IPS-11a (cell line): ENCODE results near the gene EEPD1.

Experiments
- H3K4me3 ChIP-seq: one replicate; pipeline ENCODE4 v1.5.1; 2013; ENCODE audit warnings: low read depth, low read length, control low read depth

Gene EEPD1

DNA sequence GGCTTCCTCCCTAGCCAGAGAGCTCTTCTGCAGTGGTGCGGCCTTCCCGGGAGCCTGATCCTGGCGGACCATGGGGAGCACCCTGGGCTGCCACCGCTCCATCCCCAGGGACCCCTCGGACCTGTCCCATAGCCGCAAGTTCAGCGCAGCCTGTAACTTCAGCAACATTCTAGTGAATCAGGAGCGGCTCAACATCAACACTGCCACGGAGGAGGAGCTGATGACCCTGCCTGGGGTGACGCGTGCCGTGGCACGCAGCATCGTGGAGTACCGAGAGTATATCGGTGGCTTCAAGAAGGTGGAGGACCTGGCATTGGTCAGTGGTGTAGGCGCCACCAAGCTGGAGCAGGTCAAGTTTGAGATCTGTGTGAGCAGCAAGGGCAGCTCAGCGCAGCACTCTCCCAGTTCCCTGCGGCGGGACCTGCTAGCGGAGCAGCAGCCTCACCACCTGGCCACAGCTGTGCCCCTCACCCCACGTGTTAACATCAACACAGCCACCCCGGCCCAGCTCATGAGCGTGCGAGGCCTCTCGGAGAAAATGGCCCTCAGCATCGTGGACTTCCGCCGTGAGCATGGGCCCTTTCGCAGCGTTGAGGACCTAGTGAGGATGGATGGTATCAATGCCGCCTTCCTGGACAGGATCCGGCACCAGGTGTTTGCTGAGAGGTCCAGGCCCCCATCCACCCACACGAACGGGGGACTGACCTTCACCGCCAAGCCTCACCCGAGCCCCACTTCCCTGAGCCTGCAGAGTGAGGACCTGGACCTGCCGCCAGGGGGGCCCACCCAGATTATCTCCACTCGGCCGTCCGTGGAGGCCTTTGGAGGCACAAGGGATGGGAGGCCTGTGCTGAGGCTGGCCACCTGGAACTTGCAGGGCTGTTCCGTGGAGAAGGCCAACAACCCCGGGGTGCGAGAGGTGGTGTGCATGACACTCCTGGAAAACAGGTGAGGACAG is 1.5 kb downstream of the EEPD1 start:
- no peak overlapping the region for H3K4me3 ChIP-seq

DNA sequence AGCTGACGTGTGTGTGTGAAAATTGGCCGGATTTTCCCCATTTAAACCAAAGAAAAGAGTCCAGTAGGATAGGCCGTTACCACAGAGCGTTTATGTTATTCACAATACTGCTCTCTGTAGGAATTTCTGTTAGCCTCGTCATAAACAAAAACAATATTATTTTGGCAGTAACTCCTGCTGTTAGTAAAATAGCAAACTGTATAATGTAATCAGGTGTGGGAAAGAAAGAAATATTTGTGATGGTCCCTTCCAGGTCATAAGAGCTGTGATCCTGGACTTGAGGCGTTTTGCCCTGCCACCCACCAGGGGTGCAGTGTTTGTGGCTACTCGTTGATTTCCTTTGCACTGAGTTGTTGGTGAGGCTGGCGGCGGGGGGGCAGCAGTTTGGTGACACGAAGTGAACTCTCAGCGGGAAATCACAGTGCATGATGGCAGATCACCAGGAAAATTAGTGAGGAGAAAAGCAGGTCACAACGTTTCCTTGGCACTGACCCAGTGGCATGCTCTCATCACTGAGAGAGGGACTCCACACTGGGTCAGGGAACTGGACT is 2.8 kb downstream of the EEPD1 start:
- no peak overlapping the region for H3K4me3 ChIP-seq

DNA sequence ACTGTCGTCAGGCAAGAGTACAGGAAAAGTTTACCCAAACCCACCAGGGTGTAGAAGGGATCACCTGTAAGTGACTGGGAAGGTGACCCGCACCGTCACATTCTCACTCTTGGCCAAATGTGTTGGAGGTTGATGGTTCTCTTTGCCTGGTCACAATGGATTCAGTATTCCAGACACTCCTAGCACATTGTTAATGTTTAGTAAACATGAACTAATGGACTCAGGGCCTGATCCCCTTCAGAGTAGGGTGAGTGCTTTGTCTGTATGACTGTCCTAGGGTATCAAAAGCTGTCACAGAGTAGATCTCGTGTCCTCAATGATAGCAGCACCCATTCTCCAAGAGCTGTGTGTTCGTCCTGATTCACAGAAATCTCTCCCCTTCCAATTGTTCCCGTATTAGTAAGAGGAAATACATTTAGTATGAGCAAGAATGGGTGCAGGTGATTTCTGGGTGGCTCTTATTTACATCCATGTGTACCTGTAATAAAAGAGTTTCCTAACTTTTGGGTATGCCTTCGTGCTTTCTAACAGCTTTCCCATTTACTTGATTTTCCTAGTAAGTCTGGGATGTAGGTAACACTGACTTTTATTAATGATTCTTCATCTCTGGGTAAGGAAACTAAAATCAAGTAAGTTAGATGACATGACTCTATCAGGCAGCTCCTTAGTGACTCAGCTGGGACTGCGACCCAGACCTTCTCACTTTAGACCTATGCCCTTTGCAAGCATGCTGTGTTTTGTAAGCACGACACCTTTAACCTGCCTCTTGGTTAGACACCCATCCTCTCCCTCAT is 4.7 kb downstream of the EEPD1 start:
- no peak overlapping the region for H3K4me3 ChIP-seq

DNA sequence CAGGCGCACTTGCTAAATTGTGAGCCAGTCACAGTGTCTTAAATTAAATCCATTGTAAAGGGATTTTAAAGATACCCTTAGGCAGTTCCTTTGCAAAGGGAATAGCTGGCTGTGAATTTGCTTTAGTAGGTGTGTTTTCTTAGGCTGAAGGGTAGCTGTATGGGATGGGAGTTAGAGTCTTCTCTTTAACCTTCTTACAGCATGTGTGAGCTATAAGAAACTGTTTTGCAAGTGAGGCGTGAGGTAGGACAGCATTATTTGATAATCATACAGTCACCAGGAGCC is 5.2 kb downstream of the EEPD1 start:
- H3K4me3 ChIP-seq: no peak overlapping the region

DNA sequence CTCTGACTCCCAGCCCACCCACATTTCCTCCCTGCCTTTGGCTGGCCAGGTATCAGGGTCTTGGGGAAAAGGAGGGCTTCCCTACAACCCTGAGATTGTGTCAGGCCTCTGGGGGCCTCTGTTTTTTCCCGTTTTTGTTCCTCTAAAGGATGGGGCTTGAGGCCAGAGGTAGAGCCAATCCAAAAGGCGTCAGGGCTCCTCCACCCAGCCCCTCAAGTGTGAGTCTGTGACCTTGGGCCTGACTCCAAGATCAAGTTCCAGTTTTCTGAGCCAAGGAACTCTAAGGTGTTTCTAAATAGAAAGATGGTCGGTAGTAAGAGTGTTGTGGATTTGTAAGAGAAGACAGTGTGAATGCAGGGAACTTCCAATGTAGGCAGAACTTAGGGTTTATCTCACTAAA is 6.6 kb downstream of the EEPD1 start:
- no peak overlapping the region for H3K4me3 ChIP-seq

DNA sequence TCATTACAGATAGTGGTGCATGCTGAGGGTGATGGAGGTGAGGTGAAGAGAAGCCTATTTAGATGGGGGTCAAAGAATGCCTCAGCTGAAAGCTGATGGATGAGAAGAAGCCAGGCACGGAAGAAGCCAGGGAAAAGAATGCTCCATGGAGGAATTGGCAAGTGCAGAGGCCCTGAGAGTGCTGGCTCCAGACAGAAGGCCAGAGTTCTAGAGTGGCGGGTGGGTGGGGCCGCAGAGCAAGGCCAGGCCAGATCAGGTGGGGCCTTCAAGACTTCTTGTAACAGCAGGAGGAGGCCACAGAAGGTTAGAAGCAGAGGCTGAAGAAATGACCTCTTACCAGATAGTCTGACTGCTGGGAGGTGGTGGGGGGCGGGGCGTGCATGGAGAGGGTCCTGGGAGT is 7.3 kb downstream of the EEPD1 start:
- H3K4me3 ChIP-seq: no peak overlapping the region

DNA sequence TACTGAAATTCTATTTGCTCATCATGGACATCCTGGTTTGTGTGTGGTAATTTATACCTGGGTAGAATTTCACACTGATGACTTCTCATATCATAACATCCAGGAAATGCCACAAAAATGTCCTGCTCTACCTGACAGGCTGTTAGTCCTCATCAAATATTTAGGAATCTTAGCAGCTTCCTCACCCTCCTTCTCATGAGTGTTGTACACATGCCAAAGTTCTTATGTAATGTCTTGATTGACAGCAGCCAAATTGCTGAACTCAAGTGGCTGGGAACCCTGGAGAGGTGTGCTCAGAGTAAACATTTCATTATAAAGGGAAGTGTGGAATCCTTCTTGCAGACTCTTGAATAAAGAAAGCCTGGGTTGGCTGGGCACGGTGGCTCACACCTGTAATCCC is 8.9 kb downstream of the EEPD1 start:
- no peak overlapping the region for H3K4me3 ChIP-seq

DNA sequence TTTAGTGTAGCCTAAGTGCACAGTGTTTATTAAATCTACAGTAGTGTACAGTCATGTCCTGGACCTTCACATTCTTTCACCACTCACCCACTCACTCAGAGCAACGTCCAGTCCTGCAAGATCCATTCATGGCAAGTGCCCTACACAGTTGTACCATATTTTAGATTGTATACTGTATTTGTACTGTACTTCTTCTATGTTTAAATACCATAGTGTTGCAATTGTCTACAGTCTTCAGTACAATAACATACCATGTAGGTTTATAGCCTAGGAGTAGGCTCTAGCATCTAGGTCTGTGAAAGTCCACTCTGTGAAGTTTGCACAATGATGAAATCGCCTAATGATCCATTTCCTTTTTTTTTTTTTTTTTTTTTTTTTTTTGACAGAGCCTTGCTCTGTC is 12.0 kb downstream of the EEPD1 start:
- no peak overlapping the region for H3K4me3 ChIP-seq

DNA sequence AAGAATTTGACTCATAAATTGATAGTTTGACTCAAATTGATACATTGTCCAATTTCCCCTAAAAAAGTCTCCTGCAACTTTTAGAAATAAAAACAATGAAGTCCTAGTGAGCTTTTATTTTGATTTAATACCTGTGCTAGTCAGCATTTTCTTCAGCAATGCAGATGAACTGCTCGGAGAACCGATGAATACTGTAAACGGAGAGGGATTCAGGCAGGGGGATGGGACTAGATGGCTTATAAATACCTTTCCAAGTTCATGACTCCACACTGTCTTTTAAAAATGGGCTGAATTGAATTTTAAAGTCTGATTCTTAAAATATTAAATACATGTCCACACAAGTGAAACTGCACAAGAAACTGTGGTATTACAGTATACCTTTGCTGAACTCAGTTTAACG is 12.7 kb downstream of the EEPD1 start:
- no peak overlapping the region for H3K4me3 ChIP-seq

DNA sequence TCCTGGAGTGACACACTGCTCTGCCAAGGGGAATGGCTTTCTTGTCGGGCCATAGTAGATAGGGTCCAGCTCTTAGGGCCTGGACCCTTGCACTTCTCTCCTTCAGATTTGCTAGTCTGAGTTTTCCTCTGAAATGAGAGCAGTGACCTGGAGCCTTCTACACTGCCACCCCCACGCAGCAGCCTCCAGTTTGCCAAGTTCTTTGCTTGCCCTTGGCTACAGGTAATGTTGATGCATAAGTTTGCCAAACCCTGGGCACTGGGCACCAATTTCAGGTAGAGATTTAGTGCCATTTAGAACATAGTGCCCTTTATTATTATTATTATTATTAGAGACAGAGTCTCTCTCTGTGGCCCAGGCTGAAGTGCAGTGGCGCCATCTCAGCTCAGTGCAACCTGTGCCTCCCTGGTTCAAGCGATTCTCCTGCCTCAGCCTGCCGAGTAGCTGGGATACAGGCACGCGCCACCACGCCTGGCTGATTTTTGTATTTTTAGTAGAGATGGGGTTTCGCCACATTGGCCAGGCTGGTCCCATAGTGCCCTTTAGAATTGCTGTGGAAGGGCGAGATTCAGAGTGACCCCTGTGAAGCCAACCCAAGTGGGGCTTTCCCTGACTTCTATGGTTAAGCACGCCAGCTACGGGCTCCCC is 14.5 kb downstream of the EEPD1 start:
- no peak overlapping the region for H3K4me3 ChIP-seq

DNA sequence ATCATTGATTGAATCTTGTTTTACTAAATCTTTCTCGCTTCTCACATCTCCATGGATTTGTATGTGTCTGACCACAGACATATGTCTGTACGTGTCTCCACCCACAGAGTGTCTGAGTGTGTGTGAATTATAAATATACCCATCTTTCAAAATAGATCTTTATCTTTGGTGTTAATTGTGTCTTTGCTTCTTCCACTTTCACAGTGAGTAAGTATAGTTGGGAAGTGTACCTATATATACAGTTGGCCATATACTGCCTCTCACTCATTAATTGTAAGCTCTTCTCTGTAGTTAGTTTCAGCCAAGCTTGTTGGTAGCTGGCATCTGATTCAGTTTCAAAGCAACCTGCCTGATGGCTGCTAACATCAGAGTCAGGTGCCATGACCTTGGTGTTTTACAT is 18.4 kb downstream of the EEPD1 start:
- no peak overlapping the region for H3K4me3 ChIP-seq

DNA sequence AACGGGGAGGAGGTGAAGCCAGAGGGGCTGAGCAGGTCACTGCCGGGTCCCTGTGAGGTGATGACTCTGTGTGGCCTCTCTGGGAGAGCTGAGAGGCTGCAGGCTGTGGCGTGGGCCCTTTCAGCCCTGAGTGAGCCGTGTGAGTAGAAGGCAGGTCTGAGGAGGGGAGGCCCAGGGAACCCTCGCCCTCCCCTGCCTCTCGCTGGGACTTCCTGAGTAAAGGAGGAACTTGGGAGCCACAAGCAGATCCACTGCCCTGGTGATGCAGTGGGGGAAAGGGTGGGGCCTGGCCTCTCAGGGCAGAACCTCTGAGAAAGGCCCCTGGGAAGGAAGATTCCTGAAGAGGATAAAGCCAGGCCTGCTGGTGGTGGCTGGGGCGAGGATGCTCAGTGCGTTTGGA is 22.8 kb downstream of the EEPD1 start:
- no peak overlapping the region for H3K4me3 ChIP-seq

DNA sequence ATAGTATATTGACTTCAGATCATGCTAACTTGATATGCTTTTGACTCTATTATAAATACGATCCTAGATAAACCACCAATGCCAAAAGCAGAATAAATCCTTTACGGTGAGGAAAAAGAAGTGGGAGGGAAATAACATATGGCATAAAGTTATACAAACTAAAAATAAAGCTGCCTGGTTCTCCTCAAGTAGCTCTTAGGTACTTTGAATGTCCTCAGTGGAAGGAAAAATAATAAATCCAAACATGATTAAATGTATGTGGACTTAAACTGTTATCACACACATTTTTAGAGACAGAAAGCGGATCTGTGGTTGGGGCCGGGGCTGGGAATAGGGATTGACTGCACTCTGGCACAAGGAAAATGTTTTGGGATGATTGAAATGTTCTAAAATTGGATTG is 23.6 kb downstream of the EEPD1 start:
- no peak overlapping the region for H3K4me3 ChIP-seq

DNA sequence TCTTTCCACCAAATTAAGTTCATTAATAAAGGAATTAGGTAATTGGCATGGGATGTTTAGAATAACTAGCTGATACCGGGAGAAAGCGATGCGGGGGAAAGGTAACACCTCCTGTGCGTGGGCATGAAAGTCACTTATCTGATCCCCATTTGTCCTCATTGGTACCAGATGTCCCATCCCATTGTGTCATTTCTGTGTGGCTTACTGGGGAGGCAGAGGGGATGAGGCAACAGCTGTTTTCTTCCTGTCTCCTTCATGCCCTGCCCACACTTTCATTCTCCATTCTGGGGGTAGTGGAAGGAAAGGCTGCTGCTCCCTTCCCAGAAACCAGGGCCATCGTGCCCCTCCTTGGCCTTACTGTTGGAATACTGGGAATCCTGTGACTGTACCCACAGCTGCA is 27.1 kb downstream of the EEPD1 start:
- H3K4me3 ChIP-seq: no peak overlapping the region

DNA sequence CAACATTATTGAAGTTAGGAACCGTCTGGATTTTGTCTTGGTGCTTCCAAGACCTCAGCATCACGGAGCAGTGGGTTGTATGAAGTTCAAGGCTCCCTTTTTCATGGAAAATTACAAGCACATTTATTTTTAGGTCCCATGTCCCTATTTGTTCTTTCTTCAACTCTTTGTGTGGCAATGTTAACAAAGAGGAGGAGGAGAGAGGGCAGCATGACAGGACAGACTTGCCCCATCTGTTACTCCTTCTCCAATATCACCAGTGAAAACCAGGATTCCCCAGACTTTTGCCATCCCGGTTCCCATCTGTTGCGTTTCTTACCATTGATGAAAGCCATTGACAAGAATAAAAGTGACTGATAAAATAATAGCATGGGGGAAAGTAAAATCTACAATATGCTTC is 28.6 kb downstream of the EEPD1 start:
- H3K4me3 ChIP-seq: no peak overlapping the region

DNA sequence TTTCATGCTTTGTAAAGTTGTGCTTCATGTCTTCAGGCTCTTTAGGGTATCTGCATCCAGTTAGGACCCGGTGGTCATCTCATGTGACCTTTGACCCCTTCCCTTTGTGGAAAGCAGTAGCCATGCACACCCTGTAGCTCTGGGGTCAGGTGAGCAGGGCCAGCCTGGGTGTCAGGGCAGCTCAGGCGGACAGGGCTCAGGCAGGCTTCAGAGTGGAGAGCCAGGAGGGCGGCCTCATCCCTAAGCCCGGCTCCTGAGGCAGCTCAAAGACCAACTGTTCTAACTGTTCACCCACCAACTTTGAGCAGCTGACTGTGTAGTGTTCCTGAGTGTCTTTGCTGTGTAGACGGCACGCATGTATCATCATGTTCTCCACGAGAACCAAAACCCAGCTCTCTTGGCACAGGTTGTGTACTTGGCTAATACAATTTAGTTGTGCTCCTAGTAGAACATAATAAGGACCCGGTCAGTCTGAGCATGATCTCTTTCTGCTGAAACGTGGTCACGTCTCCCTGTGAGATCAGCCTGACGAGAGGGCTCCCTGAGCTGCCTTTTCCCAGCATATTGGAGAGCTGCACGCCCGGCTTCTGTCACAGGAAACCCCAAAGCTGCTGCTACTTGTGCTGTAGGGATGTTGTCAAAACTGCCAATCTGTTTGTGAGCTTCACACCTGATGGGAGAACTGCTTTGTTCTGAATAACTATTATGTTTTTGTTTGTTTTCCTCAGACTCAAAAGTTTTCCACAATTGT is 30.0 kb downstream of the EEPD1 start:
- H3K4me3 ChIP-seq: no peak overlapping the region

DNA sequence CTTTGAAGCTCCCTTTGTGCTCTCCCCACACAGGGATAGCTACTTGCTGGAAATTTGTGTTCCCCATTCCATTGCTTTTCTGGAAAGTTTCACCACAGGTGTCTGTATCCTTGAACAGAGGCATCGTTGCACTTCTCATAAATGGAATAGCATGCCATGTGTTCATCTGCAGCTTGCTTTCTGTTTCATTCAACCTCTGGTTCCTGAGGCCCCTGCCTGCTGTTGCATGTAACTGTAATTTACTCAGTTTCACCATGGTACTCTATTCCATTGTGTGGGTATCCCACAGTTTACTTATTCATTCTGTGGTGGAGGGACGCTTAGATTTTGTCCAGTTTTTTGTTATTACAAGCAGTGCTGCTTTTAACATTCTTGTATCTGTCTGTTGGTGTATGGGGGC is 32.0 kb downstream of the EEPD1 start:
- no peak overlapping the region for H3K4me3 ChIP-seq

DNA sequence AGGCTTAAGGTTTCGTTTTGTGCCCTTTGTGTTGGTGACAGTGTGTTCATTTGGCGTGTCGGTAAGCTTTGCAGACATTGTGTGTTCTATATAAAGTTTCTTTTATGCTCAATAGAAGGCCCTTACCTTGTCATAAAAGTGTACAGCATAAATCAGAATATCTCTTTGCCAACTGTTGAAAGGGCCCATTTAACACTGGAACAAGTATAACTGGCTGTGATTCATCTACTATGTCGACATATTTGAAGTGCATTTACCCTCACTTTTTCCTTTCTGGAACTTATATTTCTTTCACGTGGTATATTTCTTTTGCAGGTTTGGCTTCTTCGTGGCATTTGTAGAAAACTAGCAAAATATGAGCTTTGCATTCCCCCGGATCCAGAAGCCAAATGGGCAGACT is 32.7 kb downstream of the EEPD1 start:
- no peak overlapping the region for H3K4me3 ChIP-seq

DNA sequence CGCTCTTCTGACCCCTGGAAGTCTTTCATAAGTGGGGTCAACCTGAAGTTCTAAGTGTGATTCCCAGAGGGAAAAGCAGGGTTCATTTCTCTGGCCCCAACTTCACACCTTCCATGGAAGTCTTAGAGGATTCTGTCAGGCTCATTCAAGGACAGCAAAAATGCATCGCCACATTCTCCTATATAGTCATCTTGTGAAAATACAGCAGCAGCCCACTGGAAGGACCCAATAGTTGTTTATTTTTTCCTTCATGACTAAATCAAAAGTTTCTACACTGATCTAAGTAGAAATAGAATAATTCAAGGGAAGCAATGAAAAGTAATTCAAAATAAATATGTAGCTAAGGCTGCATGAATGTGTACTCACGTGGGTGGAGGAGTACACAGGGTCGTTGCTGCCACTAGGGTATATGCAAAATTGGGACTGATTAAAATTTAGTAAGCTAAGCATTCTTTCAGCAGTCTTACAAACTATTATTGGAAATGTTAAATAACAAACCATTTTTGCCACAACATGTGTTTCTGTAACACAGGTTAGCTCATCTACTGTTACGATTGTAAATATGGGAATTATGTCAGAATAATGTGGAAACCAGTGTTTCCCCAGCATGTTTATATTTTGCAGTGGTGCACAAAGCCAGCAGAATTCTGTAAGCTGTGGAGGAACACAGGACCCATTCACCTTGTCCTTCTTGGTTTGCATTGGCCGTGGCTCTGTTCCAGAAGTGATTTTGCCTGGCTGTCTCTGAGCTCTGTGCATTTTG is 33.5 kb downstream of the EEPD1 start:
- no peak overlapping the region for H3K4me3 ChIP-seq

DNA sequence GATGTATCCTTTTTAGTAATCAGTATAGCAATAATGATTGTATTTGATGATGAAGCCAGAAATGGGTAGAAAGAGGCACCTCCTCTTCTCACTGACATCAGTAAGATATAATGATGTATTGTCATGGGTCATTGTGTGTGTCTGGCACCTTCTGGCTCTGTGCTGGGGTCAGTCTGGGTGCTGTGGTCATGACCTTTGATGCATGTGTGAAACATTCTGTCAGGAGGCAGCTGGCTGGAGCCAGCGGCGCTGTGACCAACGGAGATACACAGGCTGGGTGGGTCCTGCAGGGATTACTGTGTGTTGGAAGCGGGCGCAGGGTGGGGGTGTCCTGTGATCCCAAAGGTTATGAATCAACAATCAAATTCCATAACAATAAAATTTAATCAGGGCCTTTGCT is 35.2 kb downstream of the EEPD1 start:
- H3K4me3 ChIP-seq: no peak overlapping the region
